Prostate gland (tissue), 2 donors: ENCODE measurements around the gene ADCYAP1R1.

Experiments used
- CTCF ChIP-seq, 4 experiments: fragments of 200-600 bp in 2 of 4; fragments of 450-650 bp in 2 of 4; sonication (generic) in 2 of 4; IDR thresholded peaks; 1 replicate in 3 of 4; 2 replicates in 1 of 4; pipeline ENCODE4 v1.5.1; 2016 to 2019; ENCODE audit warnings: antibody characterized with exemption in 4 of 4, mild to moderate bottlenecking in 2 of 4, moderate library complexity in 2 of 4
- POLR2AphosphoS5 ChIP-seq: sonication (generic); formaldehyde crosslinking; IDR thresholded peaks from one replicate; pipeline ENCODE4 v1.6.1; 2017; ENCODE audit warnings: antibody characterized with exemption

DNA sequence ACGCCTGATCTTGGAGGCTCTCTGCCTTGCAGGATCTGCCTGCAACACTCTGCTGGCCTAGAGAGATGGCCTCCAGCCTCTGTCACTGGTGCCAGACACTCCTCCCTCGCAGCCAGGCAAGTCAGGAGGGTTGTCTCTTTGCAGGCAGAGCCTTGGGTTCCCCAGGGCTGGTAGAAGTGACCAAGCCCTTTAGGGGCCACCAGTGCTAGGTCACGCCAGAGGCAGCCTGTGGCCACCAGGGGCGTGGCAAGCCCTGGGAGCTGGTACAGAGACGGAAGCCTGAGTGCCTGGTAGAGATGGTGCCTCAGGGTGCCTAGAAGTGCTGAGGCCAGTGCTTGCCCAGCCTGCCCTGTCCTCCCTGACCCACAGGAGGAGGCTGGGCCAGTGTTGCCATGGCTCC lies 9.1 kb downstream of the ADCYAP1R1 start:
- TF ChIP-seq CTCF (IDR thresholded peaks at IDR 0.05) (no peak), POLR2AphosphoS5 (no peak)
